Stimulated activated CD8-positive, alpha-beta memory T cell treated with anti-CD3 and anti-CD28 coated beads, Interleukin-12 subunit alpha, Interleukin-12 subunit beta, amount 100 ng/mL, for 24 hours (primary cell): ENCODE results near the gene PIM2.

Experiments
- DNase-seq: peaks from one replicate; pipeline ENCODE4 v3.0.0-alpha.2; 2020; ENCODE audit errors: extremely low read depth

The PIM2 gene

DNA sequence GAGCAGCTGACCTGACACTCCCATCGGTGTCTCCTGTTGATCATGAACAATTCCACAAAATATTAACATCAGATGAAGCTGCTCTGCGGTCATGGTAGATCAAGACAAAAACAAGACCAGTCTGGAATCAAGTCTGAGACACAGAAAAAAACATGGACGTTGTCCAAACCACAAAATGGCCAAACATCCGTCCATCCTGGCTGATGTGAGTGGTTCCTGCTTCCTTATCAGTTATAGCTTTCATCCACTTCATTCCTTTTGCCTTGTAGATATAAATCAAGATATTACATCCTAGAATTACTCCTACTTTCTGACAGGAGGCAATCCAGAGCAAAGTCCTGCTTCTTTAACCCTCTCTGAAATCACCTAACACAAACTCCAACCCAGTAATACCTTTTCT lies 54.6 kb downstream of the PIM2 start:
- DNase-seq, result no peak
